Adipocyte (in vitro differentiated cells): ENCODE results near the gene ELK3.
"Not testable (repeated sequence)": the region's sequence is repeated elsewhere in the genome, so short reads cannot be mapped to it uniquely, and the experiment has no call there.

Experiments
- DNase-seq: peaks from one replicate; pipeline ENCODE4 v3.0.0-alpha.2; 2015; ENCODE audit warnings: low read depth
- H3K27me3 ChIP-seq: replicated peaks from 2 replicates; pipeline ENCODE4 v1.7.0; 2013; ENCODE audit warnings: mild to moderate bottlenecking, low read length, moderate library complexity; ENCODE audit not compliant: control insufficient read depth, insufficient read depth
- H3K36me3 ChIP-seq: 2 replicates; pipeline ENCODE4 v1.7.0; 2013; ENCODE audit warnings: low read length, mild to moderate bottlenecking, moderate library complexity; ENCODE audit not compliant: control insufficient read depth, insufficient read depth, severe bottlenecking
- H3K4me1 ChIP-seq: 2 replicates; pipeline ENCODE4 v1.7.0; 2013; ENCODE audit warnings: mild to moderate bottlenecking, low read length, moderate library complexity; ENCODE audit not compliant: control insufficient read depth, insufficient read depth
- H3K4me3 ChIP-seq: 2 replicates; pipeline ENCODE4 v1.7.0; 2013; ENCODE audit warnings: mild to moderate bottlenecking, low read length, moderate library complexity
- H3K9ac ChIP-seq: 2 replicates; pipeline ENCODE4 v1.7.0; 2013; ENCODE audit warnings: mild to moderate bottlenecking, low read length, moderate library complexity
- H3K9me3 ChIP-seq: 2 replicates; pipeline ENCODE4 v1.7.0; 2013; ENCODE audit warnings: mild to moderate bottlenecking, low read length, moderate library complexity; ENCODE audit not compliant: control insufficient read depth

The ELK3 gene

DNA sequence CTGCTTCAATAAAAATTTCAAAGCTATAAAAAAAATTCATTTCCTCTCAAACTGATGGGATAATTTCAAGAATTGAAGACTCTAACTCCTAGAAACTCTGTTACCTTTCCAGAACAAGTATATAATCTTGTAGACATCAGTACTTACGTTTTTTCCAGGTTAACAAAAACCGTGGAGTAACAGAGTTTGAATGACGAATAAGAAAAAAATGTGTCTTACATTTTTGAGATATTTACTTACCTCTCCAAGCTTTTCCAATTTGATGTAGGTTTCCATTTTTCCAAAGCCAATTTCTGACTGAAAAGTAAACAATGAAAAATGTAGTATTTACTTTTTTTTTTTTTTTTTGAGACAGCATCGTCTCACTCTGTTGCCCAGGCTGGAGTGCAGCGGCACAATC, 105.9 kb downstream of the ELK3 start:
- Histone ChIP-seq H3K27me3 (no peaks in the 10 kb centered on the region), H3K9me3 (no peaks in the 10 kb centered on the region), H3K9ac (no peak overlapping the region), H3K4me3 (no peak overlapping the region), H3K4me1 (no peaks in the 10 kb centered on the region), H3K36me3 (peaks cover 30% of the 10 kb centered on the region)
- no peak for DNase-seq

- Histone ChIP-seq H3K27me3 (no peaks in the 10 kb centered on the region), H3K9ac (no peak overlapping the region)
Measured at GRCh38 chr12:96301732-96302131, 107.6 kb downstream of the ELK3 start.

GRCh38 chr12:96302687-96303310, 108.6 kb downstream of the ELK3 start:
- Histone ChIP-seq H3K27me3 (no peaks in the 10 kb centered on the region), H3K9me3 (no peaks in the 10 kb centered on the region), H3K4me1 (no peaks in the 10 kb centered on the region), H3K9ac (no peak overlapping the region), H3K36me3 (peaks cover 18% of the 10 kb centered on the region), H3K4me3 (no peak overlapping the region)
- peak; percentile 8 for DNase-seq

More at GRCh38 chr12:96301732-96302131, 107.6 kb downstream of the ELK3 start:
- Histone ChIP-seq H3K9me3 (no peaks in the 10 kb centered on the region), H3K4me3 (no peak overlapping the region), H3K4me1 (no peaks in the 10 kb centered on the region), H3K36me3 (peaks cover 26% of the 10 kb centered on the region)
- DNase-seq = no peak

GRCh38 chr12:96303653-96304052, 109.5 kb downstream of the ELK3 start:
- Histone ChIP-seq H3K27me3 (no peaks in the 10 kb centered on the region), H3K9ac (no peak overlapping the region), H3K9me3 (no peaks in the 10 kb centered on the region), H3K4me3 (no peak overlapping the region), H3K36me3 (peaks cover 13% of the 10 kb centered on the region), H3K4me1 (no peaks in the 10 kb centered on the region)
- DNase-seq = peak; percentile 36

DNA sequence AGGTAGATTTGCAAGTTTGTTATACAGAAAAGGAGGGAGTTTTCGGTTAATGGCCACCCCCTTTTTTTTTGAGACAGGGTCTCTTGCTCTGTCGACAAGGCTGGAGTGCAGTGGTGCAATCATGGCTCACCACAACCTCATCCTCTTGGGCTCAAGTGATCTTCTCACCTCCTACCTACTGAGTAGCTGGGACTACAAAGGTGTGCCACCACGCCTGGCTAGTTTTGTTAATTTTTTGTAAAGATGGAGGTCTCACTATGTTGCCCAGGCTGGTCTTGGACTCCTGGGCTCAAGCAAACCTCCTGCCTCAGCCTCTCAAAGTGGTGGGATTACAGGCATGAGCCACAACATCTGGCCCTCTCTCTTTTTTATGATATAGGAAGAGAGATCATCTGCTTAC, 111.5 kb downstream of the ELK3 start:
- H3K4me3 ChIP-seq = no peak overlapping the region
- DNase-seq = no peak
- peaks cover 5% of the 10 kb centered on the region for H3K36me3 ChIP-seq
- H3K27me3 ChIP-seq = no peaks in the 10 kb centered on the region
- H3K9me3 ChIP-seq = no peaks in the 10 kb centered on the region
- no peaks in the 10 kb centered on the region for H3K4me1 ChIP-seq
- no peak overlapping the region for H3K9ac ChIP-seq

GRCh38 chr12:96308881-96309280, 114.7 kb downstream of the ELK3 start:
- Histone ChIP-seq H3K9ac (no peak overlapping the region), H3K27me3 (no peaks in the 10 kb centered on the region), H3K9me3 (no peaks in the 10 kb centered on the region), H3K4me1 (no peaks in the 10 kb centered on the region), H3K4me3 (no peak overlapping the region), H3K36me3 (peaks cover 20% of the 10 kb centered on the region)
- DNase-seq = peak; percentile 90

DNA sequence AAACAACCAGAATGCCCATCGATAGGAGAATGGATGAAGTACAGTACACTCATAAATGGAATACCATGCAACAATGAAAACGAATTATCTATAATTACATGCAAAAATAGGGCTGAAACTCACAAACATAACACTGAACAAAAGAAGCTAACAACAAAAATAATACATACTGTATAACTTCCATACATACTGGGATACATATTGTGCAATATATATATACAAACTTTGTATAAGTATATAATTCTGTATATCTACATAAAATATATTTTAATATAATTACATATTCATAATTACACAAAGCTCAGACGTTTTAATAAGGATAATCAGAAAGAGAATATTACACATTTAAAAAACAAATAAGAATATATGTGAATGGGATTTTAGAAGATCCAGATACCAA, 115.9 kb downstream of the ELK3 start:
- H3K36me3 ChIP-seq = peaks cover 20% of the 10 kb centered on the region
- H3K9me3 ChIP-seq = no peaks in the 10 kb centered on the region
- no peak overlapping the region for H3K9ac ChIP-seq
- no peak overlapping the region for H3K4me3 ChIP-seq
- H3K27me3 ChIP-seq = no peaks in the 10 kb centered on the region
- no peak for DNase-seq
- peaks cover 7% of the 10 kb centered on the region for H3K4me1 ChIP-seq

GRCh38 chr12:96311191-96311590, 117.0 kb downstream of the ELK3 start:
- Histone ChIP-seq H3K27me3 (no peaks in the 10 kb centered on the region), H3K36me3 (peaks cover 20% of the 10 kb centered on the region), H3K9ac (no peak overlapping the region), H3K4me3 (no peak overlapping the region), H3K9me3 (no peaks in the 10 kb centered on the region), H3K4me1 (peaks cover 7% of the 10 kb centered on the region)
- DNase-seq = no peak

- H3K4me1 ChIP-seq = peaks cover 7% of the 10 kb centered on the region
- peaks cover 20% of the 10 kb centered on the region for H3K36me3 ChIP-seq
- H3K9ac ChIP-seq = no peak overlapping the region
- no peaks in the 10 kb centered on the region for H3K9me3 ChIP-seq
- no peaks in the 10 kb centered on the region for H3K27me3 ChIP-seq
- no peak for DNase-seq
- H3K4me3 ChIP-seq = no peak overlapping the region
Measured at GRCh38 chr12:96313606-96314005, 119.4 kb downstream of the ELK3 start.

- no peak for DNase-seq
- no peak overlapping the region for H3K4me3 ChIP-seq
Measured at GRCh38 chr12:96314723-96315122, 120.5 kb downstream of the ELK3 start.

DNA sequence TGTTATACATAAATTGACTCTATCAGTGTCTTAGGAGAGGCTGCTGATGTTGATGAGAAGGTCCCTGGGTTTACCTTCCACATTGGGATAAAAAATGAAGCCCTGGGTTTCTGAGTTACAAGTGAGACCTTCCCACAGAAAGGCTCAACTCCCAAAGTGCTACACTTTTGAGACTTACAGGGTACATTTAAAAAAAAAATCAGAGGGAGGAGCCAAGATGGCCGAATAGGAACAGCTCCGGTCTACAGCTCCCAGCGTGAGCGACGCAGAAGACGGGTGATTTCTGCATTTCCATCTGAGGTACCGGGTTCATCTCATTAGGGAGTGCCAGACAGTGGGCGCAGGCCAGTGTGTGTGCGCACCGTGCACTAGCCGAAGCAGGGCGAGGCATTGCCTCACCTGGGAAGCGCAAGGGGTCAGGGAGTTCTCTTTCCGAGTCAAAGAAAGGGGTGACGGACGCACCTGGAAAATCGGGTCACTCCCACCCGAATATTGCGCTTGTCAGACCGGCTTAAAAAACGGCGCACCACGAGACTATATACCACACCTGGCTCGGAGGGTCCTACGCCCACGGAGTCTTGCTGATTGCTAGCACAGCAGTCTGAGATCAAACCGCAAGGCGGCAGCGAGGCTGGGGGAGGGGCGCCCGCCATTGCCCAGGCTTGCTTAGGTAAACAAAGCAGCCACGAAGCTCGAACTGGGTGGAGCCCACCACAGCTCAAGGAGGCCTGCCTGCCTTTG, 121.7 kb downstream of the ELK3 start:
- not testable (repeated sequence) for H3K4me3 ChIP-seq, DNase-seq, H3K9ac ChIP-seq, H3K4me1 ChIP-seq, H3K9me3 ChIP-seq, H3K27me3 ChIP-seq
- H3K36me3 ChIP-seq = peaks cover 12% of the 10 kb centered on the region

More at GRCh38 chr12:96314723-96315122, 120.5 kb downstream of the ELK3 start:
- no peaks in the 10 kb centered on the region for H3K27me3 ChIP-seq
- H3K9me3 ChIP-seq = no peaks in the 10 kb centered on the region
- H3K9ac ChIP-seq = no peak overlapping the region
- peaks cover 20% of the 10 kb centered on the region for H3K36me3 ChIP-seq
- peaks cover 7% of the 10 kb centered on the region for H3K4me1 ChIP-seq
